Activated CD8-positive, alpha-beta memory T cell treated with anti-CD3 and anti-CD28 coated beads for 36 hours (primary cell): ENCODE measurements around the gene EIF4G2. TPM values are rescaled to one million over a fixed set of nuclear protein-coding genes. Genes with fewer than 3 reads are reported as not detected.

Source experiments
- CTCF ChIA-PET: fragments of 350-600 bp; sonication (Branson Sonifier 250); formaldehyde crosslinking; loops from one replicate; lab custom pipeline; 2021; ENCODE audit warnings: antibody characterized with exemption; lab: Charles Lee
- POLR2A ChIA-PET: fragments of 350-600 bp; sonication (Branson Sonifier 250); formaldehyde crosslinking; loops from one replicate; lab custom pipeline; 2021; ENCODE audit warnings: antibody characterized with exemption; lab: Charles Lee
- total RNA-seq, 2 experiments: library from RNA; stranded (reverse); gene quantifications; one replicate each; pipeline ENCODE4 v1.2.3, GENCODE V29; 2021

The EIF4G2 gene
- total RNA-seq, 2 experiments from 2014 or later = 1,451 to 1,459 TPM

- POLR2A ChIA-PET = interaction anchor here (0.9 kb wide), 1 partner anchor 9 kb away, joined by 4 read pairs; no protein-coding TSS in a partner anchor
- CTCF ChIA-PET = interaction anchor here (0.7 kb wide), 1 partner anchor 134 kb away, joined by 3 read pairs; no protein-coding TSS in a partner anchor
Observed at GRCh38 chr11:10786451-10786850, 22.3 kb downstream of the EIF4G2 start.

GRCh38 chr11:10785146-10785474 is 23.6 kb downstream of the EIF4G2 start:
- CTCF ChIA-PET = interaction anchor here (0.5 to 1.6 kb wide), 3 partner anchors 11 to 224 kb away, joined by 3 to 4 read pairs (median 3); no protein-coding TSS in a partner anchor
- POLR2A ChIA-PET = no interaction called here

GRCh38 chr11:10784232-10785145 is 24.2 kb downstream of the EIF4G2 start:
- POLR2A ChIA-PET = no interaction called here
- CTCF ChIA-PET = interaction anchor here (0.7 to 4.3 kb wide), 3 partner anchors 8 to 14 kb away, joined by 3 to 25 read pairs (median 4); no protein-coding TSS in a partner anchor

- POLR2A ChIA-PET = no interaction called here
- CTCF ChIA-PET = interaction anchor here (4.3 kb wide), 1 partner anchor 12 kb away, joined by 25 read pairs; no protein-coding TSS in a partner anchor
Observed at GRCh38 chr11:10780040-10780439, 28.7 kb downstream of the EIF4G2 start.

GRCh38 chr11:10779086-10779485 is 29.6 kb downstream of the EIF4G2 start:
- ChIA-PET CTCF (interaction anchor here (1.0 kb wide), 1 partner anchor 14 kb away, joined by 3 read pairs; no protein-coding TSS in a partner anchor), POLR2A (no interaction called here)

- ChIA-PET POLR2A (no interaction called here), CTCF (interaction anchor here (1.0 kb wide), 1 partner anchor 14 kb away, joined by 3 read pairs; no protein-coding TSS in a partner anchor)
Observed at GRCh38 chr11:10778217-10778970, 30.3 kb downstream of the EIF4G2 start.

GRCh38 chr11:10777806-10778205 is 30.9 kb downstream of the EIF4G2 start:
- POLR2A ChIA-PET = no interaction called here
- CTCF ChIA-PET = no interaction called here

- ChIA-PET POLR2A (interaction anchor here (0.6 kb wide), 1 partner anchor 16 kb away, joined by 4 read pairs; no protein-coding TSS in a partner anchor), CTCF (no interaction called here)
Observed at GRCh38 chr11:10777393-10777793, 31.3 kb downstream of the EIF4G2 start.

GRCh38 chr11:10774811-10775210 is 33.9 kb downstream of the EIF4G2 start:
- ChIA-PET POLR2A (no interaction called here), CTCF (no interaction called here)

GRCh38 chr11:10771457-10771856 is 37.3 kb downstream of the EIF4G2 start:
- CTCF ChIA-PET = interaction anchor here (1.1 to 3.0 kb wide), 2 partner anchors 21 to 86 kb away, joined by 3 to 14 read pairs; no protein-coding TSS in a partner anchor
- POLR2A ChIA-PET = no interaction called here

GRCh38 chr11:10770626-10771254 is 38.0 kb downstream of the EIF4G2 start:
- ChIA-PET CTCF (interaction anchor here (0.9 to 3.0 kb wide), 3 partner anchors 14 to 86 kb away, joined by 3 to 14 read pairs (median 4); no protein-coding TSS in a partner anchor), POLR2A (interaction anchor here (0.8 to 1.1 kb wide), 2 partner anchors 25 to 38 kb away, joined by 3 to 5 read pairs; partner anchors contain the start of gene EIF4G2)

- POLR2A ChIA-PET = no interaction called here
Observed at GRCh38 chr11:10764412-10764811, 44.3 kb downstream of the EIF4G2 start.

GRCh38 chr11:10763766-10764165 is 45.0 kb downstream of the EIF4G2 start:
- ChIA-PET CTCF (interaction anchor here (1.3 kb wide), 1 partner anchor 9 kb away, joined by 3 read pairs; no protein-coding TSS in a partner anchor), POLR2A (no interaction called here)

More at GRCh38 chr11:10764412-10764811, 44.3 kb downstream of the EIF4G2 start:
- CTCF ChIA-PET = interaction anchor here (1.3 kb wide), 1 partner anchor 8 kb away, joined by 3 read pairs; no protein-coding TSS in a partner anchor

- CTCF ChIA-PET = no interaction called here
- POLR2A ChIA-PET = no interaction called here
Observed at GRCh38 chr11:10762913-10763421, 45.8 kb downstream of the EIF4G2 start.

- ChIA-PET POLR2A (no interaction called here), CTCF (no interaction called here)
Observed at GRCh38 chr11:10762185-10762584, 46.5 kb downstream of the EIF4G2 start.

GRCh38 chr11:10761085-10761698 is 47.5 kb downstream of the EIF4G2 start:
- ChIA-PET POLR2A (interaction anchor here (0.6 kb wide), 1 partner anchor 16 kb away, joined by 4 read pairs; no protein-coding TSS in a partner anchor), CTCF (no interaction called here)

GRCh38 chr11:10758957-10759356 is 49.8 kb downstream of the EIF4G2 start:
- CTCF ChIA-PET = interaction anchor here (1.2 kb wide), 1 partner anchor 8 kb away, joined by 3 read pairs; the partner anchor contains the start of gene CTR9
- POLR2A ChIA-PET = no interaction called here

GRCh38 chr11:10752486-10752885 is 56.2 kb downstream of the EIF4G2 start:
- POLR2A ChIA-PET = interaction anchor here (1.4 kb wide), 1 partner anchor 55 kb away, joined by 4 read pairs; no protein-coding TSS in a partner anchor
- CTCF ChIA-PET = no interaction called here
